A549 (cell line): ENCODE results near the gene LAMC3.

Source experiments
- CBX2 ChIP-seq: fragments of 200-600 bp; sonication (generic); IDR thresholded peaks from 2 replicates; pipeline ENCODE4 v1.6.1; 2016; ENCODE audit warnings: low read depth, mild to moderate bottlenecking, borderline replicate concordance
- CHD2 ChIP-seq: fragments of 150-350 bp; IDR thresholded peaks from 2 replicates; pipeline ENCODE4 v1.6.1; 2014; ENCODE audit warnings: low read length; ENCODE audit not compliant: partially characterized antibody
- ESRRA ChIP-seq: fragments of 150-350 bp; IDR thresholded peaks from 2 replicates; pipeline ENCODE4 v1.6.1; 2014; ENCODE audit warnings: mild to moderate bottlenecking, low read length, borderline replicate concordance
- HOXB5 ChIP-seq: fragments of 250-450 bp; sonication (Bioruptor Pico); IDR thresholded peaks from 2 replicates; pipeline ENCODE4 v1.5.0; 2020; ENCODE audit warnings: mild to moderate bottlenecking, moderate library complexity
- JUNB ChIP-seq: fragments of >200 bp; sonication (Bioruptor Twin); formaldehyde crosslinking; IDR thresholded peaks from 2 replicates; pipeline ENCODE4 v1.6.1; 2016
- POLR2A ChIP-seq: IDR thresholded peaks from 2 replicates; pipeline ENCODE4 v1.6.1; 2012; ENCODE audit warnings: mild to moderate bottlenecking, low read length
- RFX5 ChIP-seq: fragments of 450-650 bp; IDR thresholded peaks from 2 replicates; pipeline ENCODE4 v1.7.1; 2014; ENCODE audit warnings: antibody characterized with exemption, mild to moderate bottlenecking, moderate library complexity
- TFCP2L1 ChIP-seq: fragments of 250-450 bp; sonication (Bioruptor Pico); IDR thresholded peaks from 2 replicates; pipeline ENCODE4 v1.5.0; 2021; ENCODE audit warnings: mild to moderate bottlenecking
- TF ChIP-seq, protein P1 (sequence below): fragments of >200 bp; sonication (Bioruptor Twin); formaldehyde crosslinking; IDR thresholded peaks from 3 replicates; pipeline ENCODE4 v1.5.1; 2016
- TF ChIP-seq, protein P2 (sequence below): fragments of 150-350 bp; IDR thresholded peaks from 2 replicates; pipeline ENCODE4 v1.6.1; 2014; ENCODE audit warnings: low read depth, mild to moderate bottlenecking, low read length

DNA sequence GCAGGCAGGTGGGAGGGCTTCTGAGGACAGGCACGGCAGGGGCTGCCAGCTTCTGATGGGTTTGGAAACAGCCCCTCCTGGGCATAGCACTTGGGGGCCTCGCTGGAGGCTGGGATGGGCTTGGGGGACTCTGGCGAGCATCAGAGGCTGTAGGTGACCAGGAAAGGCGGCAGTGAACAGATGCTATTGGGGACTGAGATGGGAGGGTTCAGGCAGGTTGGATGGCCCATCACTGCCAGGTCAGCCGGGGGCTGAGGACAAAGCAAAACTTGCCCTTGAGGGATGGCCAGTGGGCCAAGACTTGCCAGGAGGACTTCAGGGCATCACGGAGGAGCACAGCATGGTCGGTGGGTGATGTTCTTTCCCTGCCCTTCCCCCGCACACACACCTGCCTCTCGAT lies 94.0 kb downstream of the LAMC3 start:
- TF ChIP-seq, protein P1, sequence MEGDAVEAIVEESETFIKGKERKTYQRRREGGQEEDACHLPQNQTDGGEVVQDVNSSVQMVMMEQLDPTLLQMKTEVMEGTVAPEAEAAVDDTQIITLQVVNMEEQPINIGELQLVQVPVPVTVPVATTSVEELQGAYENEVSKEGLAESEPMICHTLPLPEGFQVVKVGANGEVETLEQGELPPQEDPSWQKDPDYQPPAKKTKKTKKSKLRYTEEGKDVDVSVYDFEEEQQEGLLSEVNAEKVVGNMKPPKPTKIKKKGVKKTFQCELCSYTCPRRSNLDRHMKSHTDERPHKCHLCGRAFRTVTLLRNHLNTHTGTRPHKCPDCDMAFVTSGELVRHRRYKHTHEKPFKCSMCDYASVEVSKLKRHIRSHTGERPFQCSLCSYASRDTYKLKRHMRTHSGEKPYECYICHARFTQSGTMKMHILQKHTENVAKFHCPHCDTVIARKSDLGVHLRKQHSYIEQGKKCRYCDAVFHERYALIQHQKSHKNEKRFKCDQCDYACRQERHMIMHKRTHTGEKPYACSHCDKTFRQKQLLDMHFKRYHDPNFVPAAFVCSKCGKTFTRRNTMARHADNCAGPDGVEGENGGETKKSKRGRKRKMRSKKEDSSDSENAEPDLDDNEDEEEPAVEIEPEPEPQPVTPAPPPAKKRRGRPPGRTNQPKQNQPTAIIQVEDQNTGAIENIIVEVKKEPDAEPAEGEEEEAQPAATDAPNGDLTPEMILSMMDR = no peak
- TF ChIP-seq, protein P2, sequence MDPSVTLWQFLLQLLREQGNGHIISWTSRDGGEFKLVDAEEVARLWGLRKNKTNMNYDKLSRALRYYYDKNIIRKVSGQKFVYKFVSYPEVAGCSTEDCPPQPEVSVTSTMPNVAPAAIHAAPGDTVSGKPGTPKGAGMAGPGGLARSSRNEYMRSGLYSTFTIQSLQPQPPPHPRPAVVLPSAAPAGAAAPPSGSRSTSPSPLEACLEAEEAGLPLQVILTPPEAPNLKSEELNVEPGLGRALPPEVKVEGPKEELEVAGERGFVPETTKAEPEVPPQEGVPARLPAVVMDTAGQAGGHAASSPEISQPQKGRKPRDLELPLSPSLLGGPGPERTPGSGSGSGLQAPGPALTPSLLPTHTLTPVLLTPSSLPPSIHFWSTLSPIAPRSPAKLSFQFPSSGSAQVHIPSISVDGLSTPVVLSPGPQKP = no peak
- TF ChIP-seq TFCP2L1 (CRISPR knock-in tag) (no peak), RFX5 (no peak), POLR2A (no peak), HOXB5 (CRISPR knock-in tag) (no peak), CHD2 (no peak), ESRRA (no peak), JUNB (no peak), CBX2 (no peak)
